Measurements from ENCODE around the gene NPIPB5. TPM values are rescaled to one million over a fixed set of nuclear protein-coding genes. Genes with fewer than 3 reads are reported as not detected.
"Not testable (repeated sequence)": the region's sequence is repeated elsewhere in the genome, so short reads cannot be mapped to it uniquely, and the experiment has no call there.

The NPIPB5 gene
- total and polyA plus RNA-seq, 2 donors: 31.3 to 142 TPM

DNA sequence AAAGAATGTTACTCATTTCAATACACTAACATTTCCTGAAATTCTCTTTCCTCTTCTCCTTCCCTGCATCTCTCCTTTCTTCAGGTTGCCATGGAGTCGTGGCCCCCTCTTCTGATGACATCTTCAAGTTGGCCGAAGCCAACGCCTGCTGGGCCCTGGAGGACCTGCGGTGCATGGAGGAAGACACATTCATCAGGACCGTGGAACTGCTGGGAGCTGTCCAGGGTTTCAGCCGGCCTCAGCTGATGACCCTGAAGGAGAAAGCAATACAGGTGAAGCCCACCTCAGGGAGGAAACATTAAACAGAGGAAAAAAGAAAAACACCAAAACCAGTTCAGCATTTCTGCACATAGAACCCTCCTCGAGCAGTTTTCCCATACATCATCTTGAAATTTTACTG is 46.1 kb downstream of the NPIPB5 start:
- not testable (repeated sequence) for H3K4me1 ChIP-seq (ENCODE audit: control insufficient read depth in 2 of 2, insufficient read depth in 2 of 2, low read length in 2 of 2); H3K27ac ChIP-seq (ENCODE audit: low read depth in 1 of 2, low read length in 1 of 2); H3K36me3 ChIP-seq (ENCODE audit: control insufficient read depth in 2 of 2, insufficient read depth in 2 of 2, low read length in 1 of 2); H3K27me3 ChIP-seq (ENCODE audit: control insufficient read depth in 2 of 2, insufficient read depth in 1 of 2, low read length in 1 of 2); H3K9me3 ChIP-seq (ENCODE audit: control insufficient read depth in 2 of 2, insufficient read depth in 1 of 2, low read length in 1 of 2); H3K4me3 ChIP-seq (ENCODE audit: low read length in 2 of 2); DNase-seq (ENCODE audit: low read depth in 6 of 9, low spot score in 9 of 9)
- no CpG with 5 or more reads among the region's 7 CpGs for WGBS

Other genes starting within 250 kb of the NPIPB5 start
- 27.2 TPM for gene POLR3E, start 213.5 kb upstream of the NPIPB5 start, total RNA-seq
- gene POLR3E, start 213.5 kb upstream of the NPIPB5 start, polyA plus RNA-seq: 27.4 TPM
- 24.0 TPM for gene CDR2, start 136.3 kb upstream of the NPIPB5 start, total RNA-seq
- 27.3 TPM for gene CDR2, start 136.3 kb upstream of the NPIPB5 start, polyA plus RNA-seq